Embryonic facial prominence (tissue), 1 donor: ENCODE results near the gene UBXN10.

Source experiments
- DNase-seq: peaks from one replicate; pipeline ENCODE4 v3.0.0-alpha.2; 2016; ENCODE audit errors: extremely low spot score

Gene UBXN10

DNA sequence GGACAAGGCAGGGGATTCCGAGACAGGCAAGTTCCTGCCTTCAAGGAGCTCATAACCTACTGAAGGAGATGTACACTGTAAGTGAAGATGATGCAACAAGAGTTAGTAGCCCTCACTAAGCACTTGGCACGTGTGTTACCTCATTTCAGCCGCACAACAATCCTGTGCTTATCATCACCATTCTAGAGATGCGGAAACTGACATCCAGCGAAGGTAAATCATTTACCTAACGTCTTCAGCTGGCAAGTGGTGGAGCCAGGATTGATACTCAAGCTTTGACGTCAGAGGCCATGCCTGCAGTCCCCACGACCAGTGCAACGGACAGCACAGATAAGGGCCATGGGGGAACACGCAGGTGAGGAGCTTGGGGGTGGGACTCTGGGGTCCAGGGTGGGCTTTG is 2.9 kb upstream of the UBXN10 start:
- no peak for DNase-seq

DNA sequence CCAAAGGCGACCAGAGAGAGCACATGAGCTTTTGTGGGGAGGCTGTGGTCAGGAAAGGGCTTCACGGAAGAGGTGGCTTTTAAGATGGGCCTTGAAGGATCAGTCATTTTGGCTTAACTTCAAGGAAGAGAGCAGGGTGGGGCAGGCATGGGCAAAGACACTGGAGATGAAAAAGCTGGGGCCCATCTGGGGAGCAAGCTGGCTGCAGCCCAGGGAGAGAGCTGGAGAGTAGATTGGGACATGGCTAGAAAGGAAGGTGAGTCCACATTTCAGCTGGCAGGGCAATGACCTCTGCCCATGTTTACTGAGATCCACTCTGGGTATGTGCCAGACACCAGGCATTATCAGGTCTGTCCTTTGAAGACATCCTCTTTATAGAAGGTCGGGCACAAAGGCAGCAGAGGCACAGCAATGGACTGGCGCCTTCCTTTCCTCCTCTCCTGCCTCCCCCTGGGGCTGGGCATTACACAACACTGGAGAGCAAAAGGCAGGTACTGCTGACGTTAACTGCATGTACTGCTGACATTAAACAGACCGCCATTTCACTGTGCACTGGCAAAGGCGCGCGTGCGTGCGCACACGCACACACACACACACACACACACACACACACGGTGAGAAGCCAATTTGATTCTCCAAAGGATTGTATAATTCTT is 2.2 kb upstream of the UBXN10 start:
- no peak for DNase-seq

DNA sequence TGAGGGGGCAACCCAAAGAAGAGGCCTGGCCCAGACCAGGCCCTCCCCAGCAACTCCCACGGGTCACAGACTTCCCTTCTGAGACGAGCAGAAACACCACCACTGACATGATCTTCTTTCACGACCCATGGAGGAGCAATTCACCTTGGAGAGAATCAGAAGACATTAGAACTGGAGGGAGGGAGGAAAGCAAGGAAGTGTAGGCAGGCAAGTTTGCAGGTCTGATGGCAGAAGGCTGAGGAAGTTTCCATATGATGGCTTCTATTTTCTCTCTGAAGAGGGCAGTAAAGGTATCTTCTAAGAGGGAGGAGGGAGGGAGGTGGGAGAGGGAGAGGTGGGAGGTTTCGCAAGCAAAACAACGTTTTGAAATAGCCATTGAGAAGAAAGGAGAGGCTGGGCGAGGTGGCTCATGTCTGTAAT is 1.4 kb upstream of the UBXN10 start:
- DNase-seq = no peak

DNA sequence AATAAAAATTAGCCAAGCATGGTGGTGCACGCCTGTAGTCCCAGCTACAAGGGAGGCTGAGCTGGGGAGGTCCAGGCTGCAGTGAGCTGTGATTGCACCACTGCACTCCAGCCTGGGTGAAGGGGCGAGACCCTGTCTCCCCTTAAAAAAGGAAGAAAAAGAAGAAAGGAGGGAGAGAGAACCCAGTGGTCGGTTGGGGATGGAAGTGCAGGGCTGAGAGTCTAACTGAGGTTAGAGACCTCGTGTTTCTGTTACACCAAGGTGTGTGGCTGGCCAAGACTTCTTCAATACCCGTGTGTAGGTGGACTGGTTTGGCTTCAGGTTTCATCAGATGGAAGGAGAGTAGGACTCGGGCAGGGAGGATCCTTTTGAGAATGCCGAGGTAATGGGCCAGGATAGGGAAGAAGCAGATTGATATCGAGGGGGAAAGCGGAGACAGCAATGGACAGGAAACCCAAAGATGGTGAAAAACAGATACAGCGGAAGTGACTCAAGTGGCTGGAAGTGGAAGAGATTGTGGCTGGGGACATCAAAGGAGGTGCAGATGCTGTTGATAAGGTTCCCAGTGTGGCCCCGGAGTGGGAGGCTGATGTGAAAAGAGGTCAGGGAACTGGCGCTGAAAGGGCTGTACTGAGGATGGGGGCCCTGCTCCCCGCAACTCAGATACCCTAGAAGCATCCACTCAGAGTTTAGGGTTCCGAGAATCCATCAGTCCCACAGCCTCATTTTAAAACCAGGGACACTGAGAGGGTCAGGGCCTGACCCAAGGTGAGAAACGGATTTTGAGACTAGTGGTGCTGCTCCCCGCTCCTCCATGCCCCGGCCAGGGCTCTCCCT is 681 bp upstream of the UBXN10 start:
- no peak for DNase-seq

DNA sequence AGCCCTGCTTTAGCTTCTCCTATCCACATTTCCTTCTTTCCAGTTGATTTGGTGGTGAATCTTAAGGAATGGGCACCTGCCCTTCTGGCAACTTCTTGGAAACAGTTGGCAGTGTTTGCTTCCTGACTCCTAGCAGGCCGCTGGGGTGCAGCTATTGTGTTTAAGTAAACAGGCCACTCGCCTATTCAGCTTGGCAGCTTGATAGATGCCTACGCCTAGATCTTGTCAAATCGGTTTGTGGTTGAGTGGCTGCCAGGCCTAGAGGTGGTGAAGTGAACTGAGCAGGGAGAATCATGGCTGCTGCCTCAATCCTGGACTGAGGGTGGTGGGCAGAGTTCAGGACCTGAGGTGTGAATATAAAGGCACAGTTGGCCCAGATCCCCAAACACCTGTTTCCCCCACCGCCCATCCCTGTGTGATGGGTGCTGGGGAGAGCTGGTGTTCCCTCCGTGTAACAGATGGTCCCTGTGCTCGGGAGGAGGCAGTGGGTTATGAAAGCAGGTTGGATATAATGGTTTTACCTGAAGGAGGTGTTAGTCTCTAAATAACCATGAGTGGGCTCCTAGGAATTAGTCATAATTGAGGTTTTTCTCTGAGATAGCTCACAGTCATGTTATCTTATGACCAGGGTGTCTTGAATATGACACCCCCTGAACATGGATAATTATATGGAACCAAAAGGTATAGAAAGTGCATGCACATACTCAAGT is 1.4 kb downstream of the UBXN10 start:
- no peak for DNase-seq

DNA sequence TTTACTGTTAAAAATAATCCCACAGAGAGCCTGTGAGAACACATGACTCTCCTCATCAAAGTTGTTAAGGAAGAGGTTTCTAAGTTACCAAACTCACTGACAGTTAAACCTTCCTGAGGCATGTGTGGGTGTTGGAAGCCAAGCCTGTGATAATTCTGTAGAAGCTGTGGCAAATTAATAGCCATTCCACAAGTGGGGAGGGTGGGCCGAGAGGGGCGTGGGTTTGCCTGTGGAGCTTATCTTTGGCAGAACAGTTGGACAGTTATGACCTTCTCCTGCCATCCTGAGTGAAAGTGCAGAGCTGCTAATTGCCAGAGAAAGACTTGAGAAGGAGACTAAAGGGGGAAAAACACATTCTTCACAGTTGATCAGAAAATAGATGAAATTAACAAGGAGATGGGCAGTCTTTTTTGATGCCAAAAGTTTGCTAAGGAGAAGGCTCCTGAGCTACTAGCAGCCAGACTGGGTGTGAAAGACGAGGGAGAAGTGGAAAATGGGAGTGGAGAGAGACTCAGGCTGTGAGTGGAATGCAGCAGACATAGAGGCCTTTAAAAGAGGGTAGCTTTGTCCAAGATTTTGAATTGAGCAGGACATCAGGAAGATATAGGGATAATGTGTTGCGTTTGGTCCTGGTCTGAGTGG is 2.0 kb downstream of the UBXN10 start:
- DNase-seq = no peak

DNA sequence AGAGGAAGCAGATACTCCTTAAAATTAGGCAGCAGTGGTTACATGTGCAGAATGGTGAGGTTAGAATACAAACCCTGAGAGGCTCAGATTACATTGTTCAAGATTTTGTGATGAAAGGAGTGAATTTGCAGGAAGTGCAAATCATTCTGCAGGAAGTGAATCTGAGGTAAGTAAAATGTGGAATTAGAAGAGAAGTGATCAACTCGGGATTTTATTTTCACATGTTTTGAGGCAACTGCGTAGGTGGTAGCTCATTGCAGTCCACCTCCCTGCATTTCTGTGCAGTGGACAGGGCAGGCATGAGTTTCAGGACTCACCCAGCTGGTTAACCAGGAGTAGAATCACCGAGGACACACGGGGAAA is 2.5 kb downstream of the UBXN10 start:
- no peak for DNase-seq

DNA sequence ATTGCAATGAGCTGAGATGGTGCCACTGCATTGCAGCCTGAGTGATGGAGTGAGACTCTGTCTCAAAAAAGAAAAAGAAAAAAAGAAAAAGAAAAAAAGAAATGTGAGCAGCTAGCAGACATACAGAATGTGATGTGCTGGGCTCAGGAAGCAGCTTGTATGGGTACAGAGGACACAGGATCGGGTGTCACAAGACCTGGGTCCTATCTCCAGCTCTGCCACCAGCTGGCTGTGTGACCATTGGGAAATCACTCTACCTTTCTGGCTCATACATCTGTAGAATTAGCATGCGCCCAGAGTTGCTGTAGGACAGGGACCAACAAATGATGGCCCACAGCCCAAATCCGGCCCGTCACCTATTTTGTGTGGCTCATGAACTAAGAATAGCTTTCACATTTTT is 3.8 kb downstream of the UBXN10 start:
- DNase-seq = no peak

DNA sequence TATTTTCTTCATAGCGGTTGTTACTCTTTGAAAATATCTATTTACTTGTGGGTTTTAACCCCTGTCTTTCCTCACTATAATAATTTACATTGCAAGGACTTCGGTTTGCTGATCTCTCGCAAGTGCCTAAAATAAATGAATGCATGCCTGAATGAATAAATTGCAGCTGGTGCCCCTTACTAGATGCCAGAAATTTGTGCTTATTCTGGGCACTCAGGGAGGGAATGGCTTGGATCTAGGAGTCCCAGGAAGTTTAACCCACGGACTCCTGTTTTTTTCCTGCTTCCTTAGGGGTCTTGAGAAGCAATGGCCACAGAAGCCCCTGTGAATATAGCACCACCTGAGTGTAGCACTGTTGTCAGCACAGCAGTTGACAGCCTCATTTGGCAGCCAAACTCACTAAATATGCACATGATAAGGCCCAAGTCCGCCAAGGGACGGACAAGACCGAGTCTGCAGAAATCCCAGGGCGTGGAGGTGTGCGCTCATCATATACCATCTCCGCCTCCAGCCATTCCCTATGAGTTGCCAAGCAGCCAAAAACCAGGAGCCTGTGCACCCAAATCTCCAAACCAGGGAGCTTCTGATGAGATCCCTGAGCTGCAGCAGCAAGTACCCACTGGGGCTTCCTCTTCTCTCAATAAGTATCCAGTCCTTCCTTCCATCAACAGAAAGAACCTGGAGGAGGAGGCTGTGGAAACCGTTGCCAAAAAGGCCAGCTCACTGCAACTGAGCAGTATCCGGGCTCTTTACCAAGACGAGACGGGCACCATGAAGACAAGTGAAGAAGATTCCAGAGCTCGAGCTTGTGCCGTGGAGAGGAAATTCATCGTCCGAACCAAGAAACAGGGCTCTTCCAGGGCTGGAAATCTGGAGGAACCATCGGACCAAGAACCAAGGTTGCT is 4.6 kb downstream of the UBXN10 start:
- no peak for DNase-seq

DNA sequence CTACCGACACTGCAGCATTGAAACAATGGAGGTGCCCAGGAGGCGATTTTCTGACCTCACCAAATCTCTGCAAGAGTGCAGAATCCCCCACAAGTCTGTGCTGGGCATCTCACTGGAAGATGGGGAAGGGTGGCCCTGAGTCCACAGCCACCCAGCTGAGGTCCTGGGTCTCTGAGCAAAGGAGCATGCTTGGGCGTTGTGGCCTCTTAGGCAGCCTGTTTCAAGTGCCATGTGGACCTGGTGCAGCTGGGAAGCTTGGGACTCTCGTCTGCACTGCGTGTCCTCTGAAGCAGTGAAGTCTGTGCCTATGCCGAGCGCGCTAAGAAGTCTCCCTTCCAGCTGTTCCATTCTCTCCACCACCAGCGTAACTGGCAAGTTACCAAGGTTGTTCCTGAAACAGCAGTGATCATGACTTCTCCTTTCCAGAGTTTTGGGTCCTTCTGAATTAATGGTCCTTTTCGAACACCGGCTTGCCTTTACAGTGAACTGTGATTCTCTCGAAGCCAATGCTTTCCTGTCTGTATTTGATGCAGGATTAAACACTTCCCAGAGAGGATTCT is 5.5 kb downstream of the UBXN10 start:
- DNase-seq = no peak

DNA sequence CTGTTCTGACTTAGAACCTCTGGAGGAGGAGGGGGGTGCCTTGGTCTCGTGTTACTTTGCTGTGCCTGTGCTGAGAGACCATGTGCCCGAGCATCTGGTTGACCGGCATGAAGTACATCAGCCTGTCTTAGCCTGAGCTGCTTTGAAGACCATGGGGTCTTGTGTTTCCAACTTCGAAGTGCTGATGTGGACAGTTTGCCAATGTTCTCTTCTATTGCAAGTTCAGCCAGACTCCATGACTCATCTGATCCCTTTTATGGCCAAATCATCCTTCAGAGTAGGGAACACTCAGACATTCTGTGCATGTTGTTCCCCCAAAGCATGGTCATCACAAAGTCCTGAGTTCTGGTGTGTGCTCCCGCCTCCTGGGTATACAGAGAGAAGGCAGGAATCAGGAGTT is 6.5 kb downstream of the UBXN10 start:
- no peak for DNase-seq

DNA sequence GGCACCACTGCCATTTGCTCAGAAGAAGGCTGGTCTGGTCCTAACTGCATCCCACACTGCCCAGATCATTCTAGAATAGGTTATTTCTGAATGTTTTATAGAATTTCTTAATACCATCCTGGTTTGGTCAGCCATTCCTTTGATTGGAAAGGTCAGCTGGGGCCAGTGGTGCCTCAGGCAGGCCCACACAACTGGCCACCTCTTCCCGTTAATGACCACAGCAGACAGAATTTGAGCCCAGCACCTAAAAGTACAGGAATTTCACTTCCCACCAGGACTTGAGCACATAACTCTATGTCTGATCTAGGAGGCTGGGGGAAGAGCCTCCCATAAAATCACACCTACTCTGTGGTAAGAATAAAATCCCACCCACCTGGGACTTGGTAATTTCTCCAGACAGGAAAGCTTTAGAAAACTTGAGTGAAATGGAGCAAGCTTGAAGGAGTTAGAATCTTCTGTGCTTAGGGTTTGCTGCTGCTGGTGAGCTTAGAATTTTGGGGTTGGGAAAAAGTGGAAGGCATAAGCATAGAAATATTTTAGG is 7.0 kb downstream of the UBXN10 start:
- no peak for DNase-seq

DNA sequence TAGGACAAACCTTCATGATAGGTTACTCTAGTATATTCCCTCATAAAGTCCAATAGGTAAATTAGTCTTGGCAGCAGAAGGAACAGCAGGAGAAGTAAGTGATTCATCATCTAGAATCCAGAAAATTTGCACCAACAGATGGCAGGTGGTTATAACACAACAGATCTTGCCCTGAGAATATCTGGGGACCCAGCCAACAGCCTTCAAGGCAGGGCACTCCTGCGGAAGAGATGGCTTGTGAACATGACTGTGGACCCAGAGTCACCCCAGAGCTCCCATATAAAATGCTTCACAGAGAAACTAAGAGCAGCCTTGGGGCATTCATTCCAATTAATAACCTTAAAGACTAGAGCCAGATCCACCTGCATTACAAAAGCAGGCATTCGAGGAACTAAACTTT is 8.3 kb downstream of the UBXN10 start:
- DNase-seq = no peak

DNA sequence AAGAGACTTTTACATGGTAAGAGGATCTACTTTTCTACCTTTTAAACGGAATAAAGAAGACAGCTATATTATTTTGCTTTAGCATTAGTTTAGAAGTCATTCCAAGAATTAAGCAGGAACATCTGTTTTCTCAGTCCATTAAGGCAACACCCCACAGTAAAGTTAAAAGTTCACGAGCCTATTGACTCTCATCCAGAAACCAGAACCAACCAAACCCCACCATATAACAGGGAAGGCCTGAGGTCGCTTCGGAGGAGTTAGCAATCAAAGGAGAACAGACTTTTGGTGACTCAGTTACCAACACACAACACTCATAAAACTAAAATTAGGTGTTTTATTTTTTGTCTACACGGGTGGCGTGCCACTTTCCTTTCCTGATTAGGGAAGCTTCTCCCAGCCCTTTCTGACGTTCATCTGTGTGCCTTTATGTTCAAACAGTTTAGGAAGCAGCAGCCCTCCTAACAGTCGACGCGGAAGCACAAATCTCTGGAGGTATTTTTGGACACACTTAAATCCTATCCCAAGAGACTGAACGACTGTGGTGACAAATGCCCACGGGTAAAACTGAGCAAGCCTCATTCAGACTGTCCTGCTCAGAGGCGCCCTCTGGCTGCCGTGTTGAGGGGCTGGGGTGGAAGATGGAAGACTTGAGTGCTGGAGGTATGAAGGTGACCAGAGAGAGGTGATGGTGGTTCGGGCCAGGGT is 9.0 kb downstream of the UBXN10 start:
- no peak for DNase-seq

DNA sequence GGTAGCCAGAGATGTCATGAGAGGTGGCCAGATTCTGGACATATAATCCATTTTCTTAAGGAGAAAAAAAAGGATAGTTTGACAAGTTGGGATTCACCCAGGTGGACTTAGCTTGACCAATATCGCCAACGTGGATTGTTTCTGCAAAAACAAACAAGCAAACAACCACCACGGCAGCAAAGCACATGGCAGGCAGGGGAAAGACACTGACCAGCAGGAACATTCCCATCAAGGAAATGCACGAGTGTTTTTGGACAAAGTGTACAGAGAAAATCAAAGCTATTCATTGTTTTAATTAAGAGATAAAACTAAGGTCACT is 9.5 kb downstream of the UBXN10 start:
- DNase-seq = no peak

DNA sequence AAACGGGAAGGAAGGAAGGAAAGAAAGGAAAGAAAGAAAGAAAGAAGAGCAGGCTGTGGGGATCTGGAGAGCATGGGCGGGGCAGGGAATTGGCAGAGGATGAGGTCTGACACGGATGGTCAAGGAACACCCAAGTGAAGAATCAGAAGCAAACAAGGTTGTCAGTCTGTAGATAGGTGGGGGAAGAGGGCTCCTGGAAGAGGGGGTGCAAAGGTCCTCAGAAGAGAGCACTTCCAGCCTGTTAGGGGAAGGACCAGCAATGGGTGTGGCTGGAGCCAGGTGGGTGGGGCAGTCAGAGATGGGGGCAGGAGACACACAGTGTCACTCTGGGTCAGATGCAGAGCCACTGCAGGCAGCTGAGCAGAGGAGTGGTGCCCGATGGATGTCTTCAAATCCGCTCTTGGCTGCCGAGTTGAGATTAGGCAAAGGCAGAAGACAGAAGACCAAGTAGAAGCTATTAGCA is 11.5 kb downstream of the UBXN10 start:
- no peak for DNase-seq

DNA sequence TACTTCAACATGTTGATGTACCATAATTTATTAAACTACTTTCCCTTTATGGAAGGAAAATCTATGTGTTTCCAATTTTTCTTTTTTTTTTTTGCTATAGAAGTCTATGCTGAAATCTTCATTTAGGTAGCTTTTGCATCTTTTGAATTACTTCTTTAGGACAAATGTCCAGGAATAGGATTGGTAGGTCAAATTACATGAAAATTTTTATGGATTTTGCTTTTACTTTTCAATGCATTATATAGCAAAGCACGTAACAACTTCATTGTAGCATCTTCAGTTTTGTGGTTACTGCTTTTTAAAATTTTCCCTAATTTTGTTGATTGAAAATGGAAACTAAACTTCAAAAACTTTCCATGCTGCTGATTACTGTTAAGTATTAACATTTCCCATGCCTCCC is 12.4 kb downstream of the UBXN10 start:
- no peak for DNase-seq

DNA sequence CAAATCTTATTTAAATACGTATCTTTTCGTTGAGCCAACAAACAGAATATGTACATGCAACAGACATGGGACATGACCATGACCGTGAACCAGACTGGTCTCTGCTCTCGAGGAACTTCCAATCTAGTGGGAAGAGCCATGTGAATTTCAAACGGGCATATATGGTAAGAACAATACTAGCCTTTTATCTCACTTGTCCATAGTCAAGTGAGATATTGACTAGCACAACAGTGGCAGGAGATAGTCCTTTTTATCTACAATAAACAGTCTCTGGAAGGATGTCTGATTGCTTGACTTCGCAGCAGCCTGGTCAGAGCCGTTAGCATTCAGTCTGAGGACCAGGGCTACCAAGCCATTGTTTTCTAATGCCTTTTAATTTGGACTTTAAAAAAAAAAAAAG is 13.0 kb downstream of the UBXN10 start:
- no peak for DNase-seq

DNA sequence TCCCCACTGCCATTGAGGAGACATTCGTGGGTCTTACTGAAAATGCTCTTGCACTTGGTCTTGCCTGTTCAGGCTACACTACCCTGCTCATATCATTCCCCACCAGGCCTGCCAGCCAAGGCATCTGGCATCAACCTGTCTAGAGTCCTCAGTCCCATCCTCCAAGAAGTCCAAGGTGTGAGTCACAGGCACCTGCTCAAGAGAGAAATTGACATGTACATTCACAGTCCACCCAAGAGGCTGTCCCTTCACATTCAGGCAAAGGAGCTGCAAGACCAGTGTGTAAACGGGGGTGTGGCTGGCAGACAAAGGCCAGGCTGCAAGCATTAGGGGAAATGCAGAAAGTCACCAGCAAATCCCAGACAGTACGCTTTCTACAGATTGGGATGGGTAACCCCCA is 13.5 kb downstream of the UBXN10 start:
- no peak for DNase-seq

DNA sequence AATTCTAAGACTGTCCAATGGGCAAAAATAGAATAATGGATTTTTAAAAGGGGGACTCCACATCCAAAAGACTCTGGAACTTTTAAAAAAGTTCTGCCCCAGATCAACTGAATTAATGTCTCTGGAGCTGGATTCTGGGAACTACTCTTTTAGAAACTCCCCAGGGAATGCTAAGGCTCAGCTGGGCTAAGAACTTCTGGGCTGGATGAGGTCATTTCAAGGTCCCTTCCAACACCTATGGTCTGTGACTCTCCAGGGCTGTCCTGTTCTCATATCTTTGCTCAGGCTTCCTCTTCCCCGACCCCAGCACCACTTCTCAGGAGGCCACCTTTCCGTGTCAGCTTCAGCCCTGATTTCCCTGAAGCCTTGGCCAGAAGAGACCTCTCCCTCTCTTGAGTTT is 13.9 kb downstream of the UBXN10 start:
- DNase-seq = no peak
